ENCODE results near the gene PPP2R1B. TPM values are rescaled to one million over a fixed set of nuclear protein-coding genes. Genes with fewer than 3 reads are reported as not detected.

PPP2R1B gene
- polyA plus RNA-seq, 1 donor (not counting 4 experiments of a cell fraction or from before 2014, with no cell fraction given) = 33.6 TPM

- Histone ChIP-seq H3K4me1 (ENCODE audit: control insufficient read depth, extremely low read depth, insufficient read depth, low read length) (no peaks in the 10 kb centered on the region), H3K9ac (ENCODE audit: control insufficient read depth, extremely low read depth, insufficient read depth, low read length) (no peak overlapping the region), H3K27me3 (ENCODE audit: control insufficient read depth, extremely low read depth, insufficient read depth, low read length) (no peaks in the 10 kb centered on the region), H4K20me1 (ENCODE audit: control insufficient read depth, extremely low read depth, insufficient read depth, low read length) (no peaks in the 10 kb centered on the region), H3K27ac (ENCODE audit: control insufficient read depth, insufficient read depth, low read length) (no peak overlapping the region), H3K9me1 (ENCODE audit: control insufficient read depth, extremely low read depth, insufficient read depth, low read length) (no peaks in the 10 kb centered on the region), H3K9me3 (ENCODE audit: control insufficient read depth, low read depth, low read length) (no peaks in the 10 kb centered on the region), H3K4me3 (ENCODE audit: control insufficient read depth in 2 of 3, extremely low read depth in 1 of 3, insufficient read depth in 2 of 3, low read depth in 1 of 3, low read length in 3 of 3) (no peak overlapping the region), H3K36me3 (ENCODE audit: control insufficient read depth in 2 of 2, extremely low read depth in 1 of 2, insufficient read depth in 2 of 2, low read length in 2 of 2) (peaks cover 0 to 3% of the 10 kb centered on the region in 2 experiments), H2AFZ (ENCODE audit: control insufficient read depth, low read length) (no peak overlapping the region), H3K4me2 (ENCODE audit: control insufficient read depth, extremely low read depth, insufficient read depth, low read depth, low read length) (no peak overlapping the region), H3K79me2 (ENCODE audit: control insufficient read depth, insufficient read depth, low read length) (no peaks in the 10 kb centered on the region)
- no peak for FAIRE-seq
- no peak for TF ChIP-seq CTCF (optimal IDR thresholded peaks at IDR 0.05 in 1 of 3, IDR thresholded peaks at IDR 0.05 in 1 of 3, conservative IDR thresholded peaks at IDR 0.05 in 1 of 3; ENCODE audit: extremely low read depth in 1 of 3, insufficient read depth in 2 of 3, low read length in 3 of 3)
- no peak for TF ChIP-seq EZH2 (IDR thresholded peaks at IDR 0.05; ENCODE audit: low read length)
- no peak for DNase-seq (ENCODE audit: low read depth, low spot score)
- dilution Hi-C loops (cut with MboI; ENCODE audit: extremely low pct_ligation_motif_present, low sequenced_read_pairs) = no loop called here
These were observed 12.9 kb upstream of the PPP2R1B start for GRCh38 chr11:111779118-111779517.

DNA sequence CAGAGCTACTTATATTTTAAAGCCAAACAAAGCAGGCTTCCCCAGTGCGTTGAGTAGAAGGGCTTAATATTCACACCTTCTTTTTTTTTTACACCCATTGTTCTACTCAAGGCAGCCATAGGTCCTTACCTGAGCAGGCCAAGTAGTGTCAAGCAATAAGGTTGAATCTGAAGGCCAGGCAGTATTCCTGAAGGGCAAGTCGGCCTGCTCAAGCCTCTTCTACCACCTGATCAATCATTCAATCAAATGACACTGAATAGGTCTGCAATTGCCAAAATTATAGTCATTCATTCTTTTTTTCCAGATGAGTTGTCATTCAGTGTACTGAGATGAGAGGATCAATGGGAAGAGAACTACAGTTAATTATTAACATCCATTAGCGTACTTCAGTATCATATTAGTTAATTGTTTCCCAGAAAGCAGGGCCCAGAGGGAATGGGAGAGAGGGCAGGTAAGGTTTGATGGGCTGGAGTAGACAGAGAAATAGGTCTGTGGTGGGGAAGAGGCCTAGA is 11.9 kb upstream of the PPP2R1B start:
- Histone ChIP-seq H3K36me3 (ENCODE audit: control insufficient read depth in 2 of 2, extremely low read depth in 1 of 2, insufficient read depth in 2 of 2, low read length in 2 of 2) (peaks cover 0 to 2% of the 10 kb centered on the region in 2 experiments), H3K27me3 (ENCODE audit: control insufficient read depth, extremely low read depth, insufficient read depth, low read length) (no peaks in the 10 kb centered on the region), H2AFZ (ENCODE audit: control insufficient read depth, low read length) (no peak overlapping the region), H3K9me1 (ENCODE audit: control insufficient read depth, extremely low read depth, insufficient read depth, low read length) (no peaks in the 10 kb centered on the region), H3K9ac (ENCODE audit: control insufficient read depth, extremely low read depth, insufficient read depth, low read length) (no peak overlapping the region), H3K4me2 (ENCODE audit: control insufficient read depth, extremely low read depth, insufficient read depth, low read depth, low read length) (no peak overlapping the region), H3K27ac (ENCODE audit: control insufficient read depth, insufficient read depth, low read length) (no peak overlapping the region), H3K4me3 (ENCODE audit: control insufficient read depth in 2 of 3, extremely low read depth in 1 of 3, insufficient read depth in 2 of 3, low read depth in 1 of 3, low read length in 3 of 3) (no peak overlapping the region), H3K79me2 (ENCODE audit: control insufficient read depth, insufficient read depth, low read length) (no peaks in the 10 kb centered on the region), H4K20me1 (ENCODE audit: control insufficient read depth, extremely low read depth, insufficient read depth, low read length) (no peaks in the 10 kb centered on the region), H3K9me3 (ENCODE audit: control insufficient read depth, low read depth, low read length) (no peaks in the 10 kb centered on the region), H3K4me1 (ENCODE audit: control insufficient read depth, extremely low read depth, insufficient read depth, low read length) (no peaks in the 10 kb centered on the region)
- dilution Hi-C loops (cut with MboI; ENCODE audit: extremely low pct_ligation_motif_present, low sequenced_read_pairs) = no loop called here
- TF ChIP-seq CTCF (optimal IDR thresholded peaks at IDR 0.05 in 1 of 3, IDR thresholded peaks at IDR 0.05 in 1 of 3, conservative IDR thresholded peaks at IDR 0.05 in 1 of 3; ENCODE audit: extremely low read depth in 1 of 3, insufficient read depth in 2 of 3, low read length in 3 of 3) (no peak), EZH2 (IDR thresholded peaks at IDR 0.05; ENCODE audit: low read length) (no peak)
- FAIRE-seq (no peak), DNase-seq (ENCODE audit: low read depth, low spot score) (no peak)
